G401 (cell line): ENCODE measurements around the gene GDPD4. TPM values are rescaled to one million over a fixed set of nuclear protein-coding genes. Genes with fewer than 3 reads are reported as not detected.

ENCODE experiments used
- DNase-seq: peaks from one replicate; pipeline ENCODE4 v3.0.0-alpha.2; 2015; ENCODE audit warnings: low spot score
- in situ Hi-C: cut with HindIII; loops from 2 replicates; pipeline ENCODE4 v1.10.0; 2016; ENCODE audit warnings: low sequenced_read_pairs, mixed read lengths
- total RNA-seq: library from RNA; depleted of rRNA; stranded (reverse); fragments of >200 nt; shearing (Covaris generic); gene quantifications from 2 replicates; pipeline ENCODE4 v1.2.3, GENCODE V29; 2014

Gene GDPD4
- total RNA-seq, 1 experiment from 2014 or later: not detected

GRCh38 chr11:77197626-77198320 lies 103.7 kb downstream of the GDPD4 start:
- in situ Hi-C loops: no loop called here

DNA sequence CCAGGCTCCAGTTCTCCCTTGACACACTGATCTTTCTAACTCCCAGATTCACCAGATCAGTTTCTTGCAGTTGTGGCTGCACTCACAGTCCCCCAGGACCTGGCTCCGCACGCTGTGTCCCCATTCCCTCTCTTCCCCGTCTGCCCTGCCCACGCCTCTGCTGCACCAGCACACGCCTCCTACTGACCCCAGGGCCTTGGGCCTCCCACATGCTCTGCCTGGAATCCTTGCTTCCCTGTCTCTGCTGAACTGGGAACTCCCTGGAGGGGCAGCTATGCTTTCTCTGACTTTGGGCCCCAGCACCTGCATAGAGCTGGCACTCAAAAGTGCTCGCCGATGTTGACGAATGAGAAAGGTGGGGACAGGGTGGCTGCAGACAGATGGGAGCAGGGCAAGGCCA lies 104.5 kb downstream of the GDPD4 start:
- in situ Hi-C loops: no loop called here
- DNase-seq: no peak

More at GRCh38 chr11:77197626-77198320, 103.7 kb downstream of the GDPD4 start:
- DNase-seq: no peak

- in situ Hi-C loops: no loop called here
- DNase-seq: peak; percentile 50
Observed at GRCh38 chr11:77195071-77195755, 106.3 kb downstream of the GDPD4 start.

- no peak for DNase-seq
- in situ Hi-C loops: no loop called here
Observed at GRCh38 chr11:77193911-77194830, 107.3 kb downstream of the GDPD4 start.

DNA sequence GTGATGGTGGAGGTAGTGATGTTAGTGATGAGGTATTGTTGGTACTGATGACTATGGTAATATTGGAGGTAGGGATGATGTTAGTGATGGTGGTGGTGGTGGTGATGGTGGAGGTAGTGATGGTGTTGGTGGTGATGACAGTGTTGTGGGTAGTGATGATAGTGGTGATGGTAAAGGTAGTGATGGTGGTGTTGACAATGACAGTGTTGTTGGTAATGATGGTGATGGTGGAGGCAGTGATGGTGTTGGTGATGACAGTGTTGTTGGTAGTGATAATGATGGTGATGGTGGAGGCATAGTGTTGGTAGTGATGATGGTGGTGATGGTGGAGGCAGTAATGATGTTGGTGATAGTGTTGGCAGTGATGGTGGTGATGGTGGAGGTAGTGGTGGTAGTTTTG lies 108.3 kb downstream of the GDPD4 start:
- in situ Hi-C loops: no loop called here
- no peak for DNase-seq

DNA sequence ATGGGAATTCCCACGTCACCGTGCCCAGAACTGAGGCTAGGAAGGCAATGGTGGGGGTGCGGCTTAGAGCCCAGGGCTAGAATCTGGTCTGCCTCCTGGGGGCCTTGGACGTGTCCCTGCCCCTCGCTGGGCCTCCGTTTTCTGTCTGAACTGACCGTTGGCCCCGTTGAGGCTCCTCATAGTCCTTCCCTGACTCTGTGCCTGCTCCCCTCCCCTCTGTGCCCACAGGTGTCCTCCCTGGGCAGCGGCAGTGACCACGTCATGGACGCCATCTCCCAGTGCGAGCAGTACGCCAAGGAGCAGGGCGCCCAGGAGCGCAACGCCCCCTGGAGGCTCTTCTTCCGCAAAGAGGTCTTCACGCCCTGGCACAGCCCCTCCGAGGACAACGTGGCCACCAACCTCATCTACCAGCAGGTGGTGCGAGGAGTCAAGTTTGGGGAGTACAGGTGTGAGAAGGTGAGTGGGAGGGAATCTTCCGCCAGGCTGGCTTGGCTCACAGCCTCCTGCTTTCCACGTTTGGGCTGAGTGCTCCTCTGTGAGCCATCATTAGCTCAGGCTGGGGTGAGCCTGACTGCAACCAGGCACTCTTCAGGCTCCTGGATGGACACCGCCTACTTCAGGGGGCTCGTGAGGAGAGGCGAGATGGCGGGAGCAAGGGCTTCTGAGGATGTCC lies 109.5 kb downstream of the GDPD4 start:
- in situ Hi-C loops: no loop called here
- peak; percentile 34 for DNase-seq

GRCh38 chr11:77191429-77191822 lies 110.1 kb downstream of the GDPD4 start:
- DNase-seq: no peak
- in situ Hi-C loops: no loop called here

DNA sequence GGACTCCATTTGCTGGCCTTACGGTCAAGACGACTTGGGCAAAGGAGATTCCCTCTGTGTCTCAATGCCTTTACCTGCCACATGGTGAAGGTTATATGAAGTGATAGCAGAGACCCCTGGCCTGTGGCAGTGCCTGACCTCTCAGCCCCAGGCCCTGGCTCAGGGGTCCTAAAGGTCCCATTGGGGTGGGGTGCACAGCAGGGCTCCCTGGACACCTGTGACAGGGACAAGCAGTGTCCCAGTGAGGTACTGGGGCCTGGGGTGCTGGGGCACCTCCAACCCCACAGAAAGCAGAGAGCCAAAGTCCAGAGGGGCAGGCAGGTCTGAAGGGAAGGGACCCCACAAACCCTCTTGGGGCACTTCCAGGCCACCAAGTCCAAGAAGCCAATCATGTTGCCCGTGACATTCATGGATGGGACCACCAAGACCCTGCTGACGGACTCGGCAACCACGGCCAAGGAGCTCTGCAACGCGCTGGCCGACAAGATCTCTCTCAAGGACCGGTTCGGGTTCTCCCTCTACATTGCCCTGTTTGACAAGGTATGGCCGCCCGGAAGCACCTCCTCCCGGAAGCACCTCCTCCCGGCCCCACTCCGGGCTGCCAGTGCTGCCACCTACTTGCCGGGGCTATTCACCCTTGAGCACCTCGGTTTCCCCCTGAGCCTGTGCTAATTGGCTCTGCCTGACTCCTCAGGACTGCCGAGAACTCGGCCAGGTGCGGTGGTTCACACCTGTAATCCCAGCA lies 111.0 kb downstream of the GDPD4 start:
- no peak for DNase-seq
- in situ Hi-C loops: no loop called here

GRCh38 chr11:77189588-77190210 lies 111.8 kb downstream of the GDPD4 start:
- no peak for DNase-seq
- in situ Hi-C loops: no loop called here

DNA sequence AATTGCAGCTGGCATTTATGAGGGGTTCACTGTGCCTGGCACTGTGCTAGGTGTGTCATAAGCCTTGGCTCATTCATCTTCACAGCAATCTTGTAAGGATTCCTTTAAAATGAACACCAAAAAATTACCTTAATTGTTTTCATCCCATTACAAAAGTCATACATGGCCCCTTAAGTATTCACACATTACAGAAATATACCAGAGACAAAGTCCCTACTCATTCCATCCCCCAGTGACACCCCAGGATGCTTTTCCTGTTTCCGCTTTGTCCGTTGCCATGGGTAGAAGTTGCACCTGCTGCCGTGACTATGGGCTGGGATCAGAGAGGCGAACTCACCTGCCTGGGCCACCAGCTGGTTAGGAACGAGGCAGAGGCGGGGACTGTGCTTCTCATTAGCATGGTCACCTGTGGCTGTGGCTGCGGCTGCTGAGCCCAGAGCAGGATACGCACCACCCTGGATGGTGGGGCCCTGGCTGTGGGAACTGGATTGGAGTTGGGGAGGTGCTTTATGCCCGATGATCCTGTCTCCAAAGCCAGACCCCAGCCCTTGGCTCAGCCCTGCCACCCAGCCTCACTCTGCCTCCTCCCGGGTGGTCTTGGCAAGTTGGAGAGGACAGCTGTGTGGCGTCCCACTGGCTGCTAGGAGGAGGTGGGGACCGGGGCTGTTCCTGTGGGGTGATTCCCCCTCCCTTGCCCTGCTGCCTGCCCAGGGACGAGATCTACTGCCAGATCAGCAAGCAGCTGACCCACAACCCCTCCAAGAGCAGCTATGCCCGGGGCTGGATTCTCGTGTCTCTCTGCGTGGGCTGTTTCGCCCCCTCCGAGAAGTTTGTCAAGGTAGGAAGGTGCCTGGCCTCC lies 112.6 kb downstream of the GDPD4 start:
- in situ Hi-C loops: no loop called here
- no peak for DNase-seq

DNA sequence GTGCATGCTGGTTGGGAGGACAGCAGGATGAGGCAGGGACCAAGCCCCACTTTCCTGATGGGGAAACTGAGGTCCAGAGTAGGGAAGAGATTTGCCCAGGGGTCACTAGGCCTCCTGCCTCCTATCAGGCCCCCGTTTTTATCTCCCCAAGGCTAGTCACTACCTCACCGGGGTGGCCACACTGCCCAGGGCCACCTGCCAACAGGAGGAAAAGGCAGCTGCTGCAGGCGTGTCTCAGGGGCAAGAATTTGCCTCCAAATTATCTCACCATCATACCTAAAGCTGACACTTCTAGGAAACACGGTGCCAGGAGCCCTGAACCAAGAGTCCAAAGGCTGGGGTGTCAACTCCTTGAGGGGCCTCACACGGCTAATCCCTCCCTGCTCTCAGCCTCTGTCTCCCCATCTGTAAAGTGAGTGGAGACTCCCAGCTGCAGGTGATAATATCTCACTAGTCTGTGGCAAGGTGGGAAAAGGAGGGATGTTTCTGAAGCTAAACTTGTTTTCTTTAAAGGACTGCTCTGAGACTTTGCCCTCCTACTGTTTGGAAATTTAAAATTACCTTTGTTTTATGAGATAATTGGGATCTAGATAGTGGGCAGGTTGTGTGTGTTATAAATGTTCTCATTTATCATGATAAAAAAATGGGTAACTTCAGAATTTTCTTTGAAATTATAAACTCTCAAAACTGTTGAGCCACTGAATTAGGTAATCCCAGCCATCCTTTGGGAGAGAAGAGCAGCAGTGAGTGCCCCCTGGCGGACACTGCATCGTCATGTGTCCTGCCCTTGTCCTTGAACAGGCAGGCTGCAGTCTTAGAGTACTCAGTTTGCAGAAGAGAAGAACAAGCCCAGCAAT lies 113.5 kb downstream of the GDPD4 start:
- in situ Hi-C loops: no loop called here
- peak; percentile 90 for DNase-seq

- DNase-seq: no peak
- in situ Hi-C loops: no loop called here
Observed at GRCh38 chr11:77187111-77187750, 114.3 kb downstream of the GDPD4 start.

- DNase-seq: no peak
- in situ Hi-C loops: no loop called here
Observed at GRCh38 chr11:77186302-77186701, 115.2 kb downstream of the GDPD4 start.

DNA sequence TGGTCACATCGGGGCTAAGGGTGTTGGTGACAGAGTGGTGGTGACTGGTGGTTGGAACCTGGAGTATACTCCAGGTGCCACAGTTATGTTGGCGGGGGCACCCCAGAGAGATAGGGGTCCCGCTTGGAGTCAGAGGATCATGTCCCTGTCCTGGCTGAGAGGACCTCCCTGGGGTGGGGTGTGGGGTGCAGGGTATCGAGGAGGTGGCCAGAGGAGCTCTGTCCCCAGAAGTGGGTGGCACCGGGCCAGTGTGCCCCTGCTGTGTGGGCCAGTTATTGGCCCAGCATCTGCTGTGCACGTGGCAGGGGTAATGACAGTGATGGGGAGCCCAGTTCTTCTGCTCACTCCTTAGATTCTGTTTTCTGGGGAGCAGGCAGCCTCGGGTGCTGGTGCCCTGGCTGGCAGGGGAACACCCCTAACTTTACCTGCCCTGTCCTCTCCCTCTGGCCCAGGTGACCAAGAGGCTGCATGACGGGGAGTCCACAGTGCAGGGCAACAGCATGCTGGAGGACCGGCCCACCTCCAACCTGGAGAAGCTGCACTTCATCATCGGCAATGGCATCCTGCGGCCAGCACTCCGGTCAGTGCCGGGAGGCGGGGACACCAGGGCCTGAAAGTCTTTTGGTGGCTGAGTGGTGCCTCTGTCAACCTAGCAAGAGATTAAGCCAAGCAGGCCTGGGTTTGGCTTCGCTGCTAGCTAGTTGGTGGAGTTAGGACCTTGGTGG lies 117.2 kb downstream of the GDPD4 start:
- no peak for DNase-seq
- in situ Hi-C loops: no loop called here

- in situ Hi-C loops: no loop called here
- peak; percentile 30 for DNase-seq
Observed at GRCh38 chr11:77183431-77183984, 118.0 kb downstream of the GDPD4 start.
